HG03521 (cell line): ENCODE data around the gene ARHGAP25.

Source experiments
- ATAC-seq: cut with Tn5 transposase; IDR thresholded peaks from one replicate; pipeline ENCODE4 v1.9.1; 2021; ENCODE audit warnings: mild to moderate bottlenecking, moderate library complexity; ENCODE audit not compliant: unreplicated experiment

ARHGAP25 gene

GRCh38 chr2:68764806-68765311, 30.2 kb downstream of the ARHGAP25 start:
- no peak for ATAC-seq

GRCh38 chr2:68765739-68766375, 31.2 kb downstream of the ARHGAP25 start:
- ATAC-seq = no peak

GRCh38 chr2:68766376-68766845, 31.8 kb downstream of the ARHGAP25 start:
- no peak for ATAC-seq

GRCh38 chr2:68767031-68767961, 32.7 kb downstream of the ARHGAP25 start:
- ATAC-seq = peak; percentile 41

- ATAC-seq = no peak
Measured at GRCh38 chr2:68767996-68768395, 33.4 kb downstream of the ARHGAP25 start.

GRCh38 chr2:68768461-68768860, 33.9 kb downstream of the ARHGAP25 start:
- ATAC-seq = no peak

- no peak for ATAC-seq
Measured at GRCh38 chr2:68768951-68769350, 34.3 kb downstream of the ARHGAP25 start.

- no peak for ATAC-seq
Measured at GRCh38 chr2:68769586-68770270, 35.1 kb downstream of the ARHGAP25 start.

- no peak for ATAC-seq
Measured at GRCh38 chr2:68770271-68771111, 35.9 kb downstream of the ARHGAP25 start.

- no peak for ATAC-seq
Measured at GRCh38 chr2:68771211-68771751, 36.7 kb downstream of the ARHGAP25 start.

- ATAC-seq = no peak
Measured at GRCh38 chr2:68772109-68772508, 37.5 kb downstream of the ARHGAP25 start.

GRCh38 chr2:68774569-68775271, 40.1 kb downstream of the ARHGAP25 start:
- ATAC-seq = peak; percentile 93

GRCh38 chr2:68775272-68775842, 40.7 kb downstream of the ARHGAP25 start:
- ATAC-seq = no peak

- no peak for ATAC-seq
Measured at GRCh38 chr2:68776124-68776523, 41.5 kb downstream of the ARHGAP25 start.

- ATAC-seq = no peak
Measured at GRCh38 chr2:68779595-68779994, 45.0 kb downstream of the ARHGAP25 start.

- no peak for ATAC-seq
Measured at GRCh38 chr2:68784188-68784587, 49.6 kb downstream of the ARHGAP25 start.

- no peak for ATAC-seq
Measured at GRCh38 chr2:68784915-68785314, 50.3 kb downstream of the ARHGAP25 start.

GRCh38 chr2:68787356-68787755, 52.7 kb downstream of the ARHGAP25 start:
- no peak for ATAC-seq

GRCh38 chr2:68789603-68790002, 55.0 kb downstream of the ARHGAP25 start:
- peak; percentile 99 for ATAC-seq
